Spleen (tissue), 7 donors: ENCODE data around the gene PCSK4.
"Not testable (repeated sequence)": the region's sequence is repeated elsewhere in the genome, so short reads cannot be mapped to it uniquely, and the experiment has no call there.

Source experiments
- CTCF ChIP-seq, 11 experiments: fragments of 200-600 bp in 7 of 11; fragments of 450-650 bp in 4 of 11; sonication (generic) in 4 of 11; IDR thresholded peaks in 8 of 11; conservative IDR thresholded peaks in 3 of 11; 1 replicate in 7 of 11; 2 replicates in 4 of 11; pipeline versions ENCODE4 v1.4.0 to v1.8.0; 2016 to 2021; ENCODE audit warnings: antibody characterized with exemption in 11 of 11, inconsistent platforms in 4 of 11, mild to moderate bottlenecking in 1 of 11
- POLR2A ChIP-seq, 3 donors: fragments of 450-650 bp; IDR thresholded peaks; one replicate each; pipeline ENCODE4 v1.5.1; 2017; ENCODE audit warnings: antibody characterized with exemption in 3 of 3, mild to moderate bottlenecking in 1 of 3
- POLR2AphosphoS5 ChIP-seq, 3 donors: sonication (generic); formaldehyde crosslinking; IDR thresholded peaks; one replicate each; pipeline ENCODE4 v1.5.1; 2017; ENCODE audit warnings: antibody characterized with exemption in 3 of 3
- donor health status: DM: no; HTN: no; CAD: no; lungs with moderate emphysema.
- donor health status: DM: no; HTN: no; CAD: no.
- donor health status: DM: no; HTN: no; CAD: no.

- TF ChIP-seq CTCF (IDR thresholded peaks at IDR 0.05 in 8 of 11, conservative IDR thresholded peaks at IDR 0.05 in 3 of 11); POLR2AphosphoS5 (IDR thresholded peaks at IDR 0.05); POLR2A (IDR thresholded peaks at IDR 0.05): not testable (repeated sequence)
Measured at GRCh38 chr19:1535699-1536098, 45.5 kb upstream of the PCSK4 start.
